HG03095 (cell line): ENCODE measurements around the gene BCL2L1.

ENCODE experiments used
- ATAC-seq: cut with Tn5 transposase; IDR thresholded peaks from one replicate; pipeline ENCODE4 v1.9.1; 2021; ENCODE audit warnings: moderate library complexity; ENCODE audit not compliant: unreplicated experiment

BCL2L1 gene

GRCh38 chr20:31615416-31615815 lies 107.3 kb downstream of the BCL2L1 start:
- no peak for ATAC-seq
